22Rv1 (cell line): ENCODE results near the gene LRRC25.

Experiments
- ZFX ChIP-seq: fragments of 450-650 bp; IDR thresholded peaks from 2 replicates; pipeline ENCODE4 v1.6.1; 2017; ENCODE audit warnings: antibody characterized with exemption, borderline replicate concordance
- TF ChIP-seq, protein P1 (sequence below): fragments of 450-650 bp; IDR thresholded peaks from 2 replicates; pipeline ENCODE4 v1.5.1; 2017; ENCODE audit warnings: mild to moderate bottlenecking

DNA sequence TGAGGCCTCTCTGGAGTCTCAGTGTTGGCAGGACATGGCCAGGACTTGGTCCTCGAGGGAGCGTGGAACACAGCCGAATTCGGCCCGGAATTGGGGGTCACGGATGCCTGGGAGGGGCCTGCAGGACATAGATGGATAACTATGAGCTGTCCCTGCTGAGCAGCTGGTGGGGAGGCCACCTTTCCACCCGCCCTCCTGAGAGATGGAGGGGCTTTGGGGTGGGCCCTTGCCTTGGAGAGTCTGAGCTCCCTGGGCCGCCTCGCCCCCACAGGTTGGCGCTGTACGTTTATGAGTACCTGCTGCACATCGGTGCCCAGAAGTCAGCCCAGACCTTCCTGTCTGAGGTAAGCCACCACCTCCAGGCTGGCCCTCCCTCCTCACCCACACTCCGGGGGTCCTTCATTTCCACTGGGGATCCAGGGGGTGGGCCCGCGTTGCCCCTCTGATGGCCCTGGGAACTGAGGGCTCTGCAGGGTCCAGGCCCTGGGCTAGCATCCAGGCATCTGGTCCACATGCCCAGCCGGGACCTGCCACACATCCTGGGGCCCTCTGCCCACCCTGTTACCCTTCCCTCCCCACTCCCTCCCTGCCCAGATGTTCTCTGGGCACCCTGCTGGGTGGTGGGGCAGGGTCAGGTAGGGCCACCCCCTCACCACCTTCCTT lies 29.8 kb upstream of the LRRC25 start:
- TF ChIP-seq, protein P1, sequence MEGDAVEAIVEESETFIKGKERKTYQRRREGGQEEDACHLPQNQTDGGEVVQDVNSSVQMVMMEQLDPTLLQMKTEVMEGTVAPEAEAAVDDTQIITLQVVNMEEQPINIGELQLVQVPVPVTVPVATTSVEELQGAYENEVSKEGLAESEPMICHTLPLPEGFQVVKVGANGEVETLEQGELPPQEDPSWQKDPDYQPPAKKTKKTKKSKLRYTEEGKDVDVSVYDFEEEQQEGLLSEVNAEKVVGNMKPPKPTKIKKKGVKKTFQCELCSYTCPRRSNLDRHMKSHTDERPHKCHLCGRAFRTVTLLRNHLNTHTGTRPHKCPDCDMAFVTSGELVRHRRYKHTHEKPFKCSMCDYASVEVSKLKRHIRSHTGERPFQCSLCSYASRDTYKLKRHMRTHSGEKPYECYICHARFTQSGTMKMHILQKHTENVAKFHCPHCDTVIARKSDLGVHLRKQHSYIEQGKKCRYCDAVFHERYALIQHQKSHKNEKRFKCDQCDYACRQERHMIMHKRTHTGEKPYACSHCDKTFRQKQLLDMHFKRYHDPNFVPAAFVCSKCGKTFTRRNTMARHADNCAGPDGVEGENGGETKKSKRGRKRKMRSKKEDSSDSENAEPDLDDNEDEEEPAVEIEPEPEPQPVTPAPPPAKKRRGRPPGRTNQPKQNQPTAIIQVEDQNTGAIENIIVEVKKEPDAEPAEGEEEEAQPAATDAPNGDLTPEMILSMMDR: no peak
- no peak for TF ChIP-seq ZFX
